Endodermal cell (in vitro differentiated cells): ENCODE results near the gene UMAD1. TPM values are rescaled to one million over a fixed set of nuclear protein-coding genes. Genes with fewer than 3 reads are reported as not detected.
"Not testable (repeated sequence)": the region's sequence is repeated elsewhere in the genome, so short reads cannot be mapped to it uniquely, and the experiment has no call there.

Experiments used
- DNase-seq: peaks from one replicate; pipeline ENCODE4 v3.0.0-alpha.2; 2017
- H3K27ac ChIP-seq: 2 replicates; pipeline ENCODE4 v1.5.1; 2013; ENCODE audit warnings: mild to moderate bottlenecking, low read depth, low read length, moderate library complexity
- H3K27me3 ChIP-seq: 2 replicates; pipeline ENCODE4 v1.6.1; 2013; ENCODE audit warnings: mild to moderate bottlenecking, low read length, moderate library complexity; ENCODE audit not compliant: insufficient read depth, control insufficient read depth, poor library complexity, severe bottlenecking
- H3K36me3 ChIP-seq: 2 replicates; pipeline ENCODE4 v1.7.0; 2013; ENCODE audit warnings: mild to moderate bottlenecking, low read length, moderate library complexity; ENCODE audit not compliant: control insufficient read depth, insufficient read depth
- H3K4me1 ChIP-seq: one replicate; pipeline ENCODE4 v1.7.0; 2013; ENCODE audit warnings: low read length; ENCODE audit not compliant: control insufficient read depth, insufficient read depth
- H3K4me3 ChIP-seq: 2 replicates; pipeline ENCODE4 v1.5.1; 2013; ENCODE audit warnings: mild to moderate bottlenecking, low read length, moderate library complexity
- H3K9ac ChIP-seq: 2 replicates; pipeline ENCODE4 v1.6.1; 2013; ENCODE audit warnings: mild to moderate bottlenecking, low read length, moderate library complexity; ENCODE audit not compliant: poor library complexity, severe bottlenecking; ENCODE audit errors: extremely low read depth
- H3K9me3 ChIP-seq: 2 replicates; pipeline ENCODE4 v1.6.1; 2013; ENCODE audit warnings: mild to moderate bottlenecking, low read length, moderate library complexity; ENCODE audit not compliant: control insufficient read depth
- H3K27ac Mint-ChIP-seq: 2 replicates; pipeline ENCODE4 v1.8.0; 2020; ENCODE audit warnings: mixed read lengths
- H3K27me3 Mint-ChIP-seq: 2 replicates; pipeline ENCODE4 v1.8.0; 2021; ENCODE audit warnings: mild to moderate bottlenecking, mixed read lengths; ENCODE audit not compliant: insufficient read depth
- H3K36me3 Mint-ChIP-seq: 2 replicates; pipeline ENCODE4 v1.8.0; 2020; ENCODE audit warnings: low read depth, mixed read lengths
- H3K4me1 Mint-ChIP-seq: 2 replicates; pipeline ENCODE4 v1.8.0; 2020; ENCODE audit warnings: mixed read lengths
- H3K4me3 Mint-ChIP-seq: 2 replicates; pipeline ENCODE4 v1.8.0; 2020; ENCODE audit warnings: mild to moderate bottlenecking, moderate library complexity, mixed read lengths
- H3K9me3 Mint-ChIP-seq: 2 replicates; pipeline ENCODE4 v1.8.0; 2020; ENCODE audit warnings: mild to moderate bottlenecking, mixed read lengths
- WGBS, 2 experiments: methylation state at CpG; one replicate each; pipeline versions ENCODE4 v1.1.5 to v1.1.7; 2013; ENCODE audit warnings: missing lambda C conversion rate in 2 of 2, mixed read lengths in 1 of 2; ENCODE audit not compliant: insufficient coverage in 1 of 2, insufficient read length in 1 of 2; 5-methylcytosine and 5-hydroxymethylcytosine counted together
- total RNA-seq, 2 donors: library from RNA; stranded (reverse); fragmentation: NEBNext Ultra II Directional in 1 of 2; extraction: Animal tissue kit (Norgen Biotek cat#: 25700) in 1 of 2; gene quantifications; 2 replicates in 1 of 2; 3 replicates in 1 of 2; pipeline ENCODE4 v1.2.1, GENCODE V29; 2021
- TF ChIP-seq, protein P1 (sequence below): fragments of 200-600 bp; sonication (generic); conservative IDR thresholded peaks from 2 replicates; pipeline ENCODE4 v1.5.0; 2021; ENCODE audit warnings: antibody characterized with exemption, mild to moderate bottlenecking

The UMAD1 gene
- total RNA-seq, 2 donors from 2014 or later = 9.7 to 10.3 TPM

DNA sequence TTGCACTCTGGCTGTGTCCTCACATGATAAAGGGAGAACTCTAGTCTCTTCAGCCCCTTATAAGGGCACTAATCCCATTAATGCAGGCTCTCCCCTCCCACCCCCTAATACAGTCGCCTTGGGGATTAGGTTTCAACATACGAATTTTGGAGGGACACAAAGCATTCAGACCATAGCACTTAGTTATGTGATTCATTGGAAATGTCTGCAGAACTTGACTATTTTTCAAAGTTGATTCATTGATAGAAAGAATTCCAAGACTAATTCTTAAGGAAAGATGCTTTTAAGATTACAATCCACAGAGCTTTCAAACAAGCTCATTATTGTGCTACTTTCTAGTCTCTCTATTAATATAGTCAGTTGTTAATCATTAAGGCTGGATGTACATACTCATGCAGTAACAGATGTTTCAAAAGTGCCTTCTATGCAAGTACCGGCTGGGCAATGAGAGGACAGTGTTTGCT is 163.2 kb downstream of the UMAD1 start:
- H3K27ac Mint-ChIP-seq = no peak overlapping the region
- H3K9me3 Mint-ChIP-seq = no peaks in the 10 kb centered on the region
- H3K36me3 Mint-ChIP-seq = no peaks in the 10 kb centered on the region
- H3K4me1 Mint-ChIP-seq = peaks cover 15% of the 10 kb centered on the region
- Histone ChIP-seq H3K36me3 (no peaks in the 10 kb centered on the region), H3K27ac (no peak overlapping the region), H3K27me3 (no peaks in the 10 kb centered on the region), H3K4me1 (peaks cover 5% of the 10 kb centered on the region), H3K9ac (no peak overlapping the region), H3K4me3 (no peak overlapping the region), H3K9me3 (no peaks in the 10 kb centered on the region)
- H3K27me3 Mint-ChIP-seq = no peaks in the 10 kb centered on the region
- no peak for DNase-seq
- H3K4me3 Mint-ChIP-seq = no peak overlapping the region
- WGBS, 2 experiments = 65 to 79% methylated on average over 2 to 3 of the region's 3 CpGs
- TF ChIP-seq, protein P1, sequence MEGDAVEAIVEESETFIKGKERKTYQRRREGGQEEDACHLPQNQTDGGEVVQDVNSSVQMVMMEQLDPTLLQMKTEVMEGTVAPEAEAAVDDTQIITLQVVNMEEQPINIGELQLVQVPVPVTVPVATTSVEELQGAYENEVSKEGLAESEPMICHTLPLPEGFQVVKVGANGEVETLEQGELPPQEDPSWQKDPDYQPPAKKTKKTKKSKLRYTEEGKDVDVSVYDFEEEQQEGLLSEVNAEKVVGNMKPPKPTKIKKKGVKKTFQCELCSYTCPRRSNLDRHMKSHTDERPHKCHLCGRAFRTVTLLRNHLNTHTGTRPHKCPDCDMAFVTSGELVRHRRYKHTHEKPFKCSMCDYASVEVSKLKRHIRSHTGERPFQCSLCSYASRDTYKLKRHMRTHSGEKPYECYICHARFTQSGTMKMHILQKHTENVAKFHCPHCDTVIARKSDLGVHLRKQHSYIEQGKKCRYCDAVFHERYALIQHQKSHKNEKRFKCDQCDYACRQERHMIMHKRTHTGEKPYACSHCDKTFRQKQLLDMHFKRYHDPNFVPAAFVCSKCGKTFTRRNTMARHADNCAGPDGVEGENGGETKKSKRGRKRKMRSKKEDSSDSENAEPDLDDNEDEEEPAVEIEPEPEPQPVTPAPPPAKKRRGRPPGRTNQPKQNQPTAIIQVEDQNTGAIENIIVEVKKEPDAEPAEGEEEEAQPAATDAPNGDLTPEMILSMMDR = no peak

- peaks cover 12% of the 10 kb centered on the region for H3K4me1 Mint-ChIP-seq
- not testable (repeated sequence) for H3K27me3 ChIP-seq, H3K36me3 Mint-ChIP-seq, H3K4me1 ChIP-seq, H3K9ac ChIP-seq, H3K27me3 Mint-ChIP-seq, H3K27ac ChIP-seq, H3K27ac Mint-ChIP-seq, H3K4me3 Mint-ChIP-seq, H3K9me3 Mint-ChIP-seq, H3K9me3 ChIP-seq, H3K4me3 ChIP-seq, H3K36me3 ChIP-seq, DNase-seq
- WGBS, 2 experiments = 86 to 100% methylated on average over 1 to 9 of the region's 9 CpGs
These were observed 164.3 kb downstream of the UMAD1 start for GRCh38 chr7:7804822-7805221.

GRCh38 chr7:7805511-7806153 is 165.1 kb downstream of the UMAD1 start:
- Histone ChIP-seq H3K4me1 (peaks cover 5% of the 10 kb centered on the region), H3K4me3 (no peak overlapping the region), H3K36me3 (no peaks in the 10 kb centered on the region), H3K9me3 (no peaks in the 10 kb centered on the region), H3K27me3 (no peaks in the 10 kb centered on the region), H3K27ac (no peak overlapping the region), H3K9ac (no peak overlapping the region)
- no peaks in the 10 kb centered on the region for H3K27me3 Mint-ChIP-seq
- peaks cover 12% of the 10 kb centered on the region for H3K4me1 Mint-ChIP-seq
- DNase-seq = no peak
- no peaks in the 10 kb centered on the region for H3K36me3 Mint-ChIP-seq
- 76 to 82% methylated on average over 1 to 2 of the region's 2 CpGs for WGBS, 2 experiments
- H3K4me3 Mint-ChIP-seq = no peak overlapping the region
- TF ChIP-seq, protein P1 = no peak
- H3K9me3 Mint-ChIP-seq = no peaks in the 10 kb centered on the region
- no peak overlapping the region for H3K27ac Mint-ChIP-seq

DNA sequence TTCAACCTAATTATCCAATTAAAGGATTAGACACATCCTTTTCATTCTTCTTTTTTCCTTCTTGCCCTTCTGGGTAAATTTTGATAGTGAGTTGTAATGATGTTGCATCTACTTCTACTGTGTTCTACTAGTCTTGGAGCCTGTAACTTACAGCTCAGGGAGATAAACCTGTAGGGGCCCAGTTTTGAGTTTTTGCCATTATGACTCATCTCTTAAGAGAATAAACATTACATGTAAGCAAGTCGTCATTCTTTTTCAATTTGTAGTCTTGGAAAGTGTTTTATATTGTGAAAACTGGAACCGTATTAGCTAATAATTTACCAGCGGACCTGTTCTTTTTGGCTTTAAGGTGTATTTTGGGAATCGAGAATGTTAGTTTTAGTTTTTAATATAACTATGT is 167.6 kb downstream of the UMAD1 start:
- 76 to 90% methylated on average over 3 to 4 of the region's 4 CpGs for WGBS, 2 experiments
- Mint-ChIP-seq H3K9me3 (no peaks in the 10 kb centered on the region), H3K27ac (no peak overlapping the region), H3K27me3 (no peaks in the 10 kb centered on the region), H3K4me1 (peaks cover 15% of the 10 kb centered on the region), H3K36me3 (no peaks in the 10 kb centered on the region), H3K4me3 (no peak overlapping the region)
- H3K4me3 ChIP-seq = no peak overlapping the region
- H3K27ac ChIP-seq = no peak overlapping the region
- no peak for DNase-seq
- TF ChIP-seq, protein P1 = no peak
- H3K9ac ChIP-seq = no peak overlapping the region
- no peaks in the 10 kb centered on the region for H3K36me3 ChIP-seq
- peaks cover 5% of the 10 kb centered on the region for H3K4me1 ChIP-seq
- no peaks in the 10 kb centered on the region for H3K27me3 ChIP-seq
- H3K9me3 ChIP-seq = no peaks in the 10 kb centered on the region
